HepG2 (cell line): Measurements from ENCODE around the gene STMND1. TPM values are rescaled to one million over a fixed set of nuclear protein-coding genes. Genes with fewer than 3 reads are reported as not detected.
A peak's percentile ranks its signal among the peaks of the same experiment; 100 is the strongest.

ENCODE experiments used
- ATAC-seq: fragments of 200-7000 bp; cut with Tn5 transposase; 3 replicates; pipeline ENCODE4 v1.9.1; 2020; ENCODE audit warnings: mild to moderate bottlenecking, moderate library complexity
- BruUV-seq: library from RNA; stranded (reverse); fragments of 400-500 nt; replicated peaks from 2 replicates; lab custom pipeline; 2021; lab: Mats Ljungman, UMichigan
- CTCF ChIA-PET: fragments of 300-600 bp; formaldehyde crosslinking; extraction: SDS; loops from one replicate; lab custom pipeline; 2021; ENCODE audit warnings: low total read pairs, inconsistent platforms, low intra/inter-chr PET ratio; lab: Yijun Ruan, JAX
- POLR2A ChIA-PET: fragments of 350-600 bp; sonication (Branson Sonifier 250); formaldehyde crosslinking; loops from one replicate; lab custom pipeline; 2020; ENCODE audit warnings: antibody characterized with exemption, inconsistent platforms; lab: Yijun Ruan, JAX
- DNase-seq: peaks from one replicate; pipeline ENCODE4 v3.0.0-alpha.2; 2015; ENCODE audit warnings: low spot score
- FAIRE-seq: peaks from 3 replicates; lab custom pipeline; 2011; peaks lifted over from hg19 to GRCh38; lab: Jason Lieb, UNC
- H2AFZ ChIP-seq: one replicate; pipeline ENCODE4 v1.6.1; 2011; ENCODE audit warnings: low read length, inconsistent platforms
- H3K27ac ChIP-seq: fragments of 300-600 bp; 3 replicates; pipeline ENCODE4 v1.8.0; 2011; ENCODE audit warnings: mixed run types, mild to moderate bottlenecking, mixed read lengths, low read length, inconsistent platforms; ENCODE audit not compliant: insufficient read depth; ENCODE audit errors: extremely low read length
- H3K27me3 ChIP-seq, 2 experiments: fragments of 200-600 bp in 1 of 2; 2 replicates in 1 of 2; 3 replicates in 1 of 2; pipeline versions ENCODE4 v1.6.0 to v1.8.0; 2011; ENCODE audit warnings: low read length in 2 of 2, mild to moderate bottlenecking in 2 of 2, moderate library complexity in 2 of 2, inconsistent platforms in 1 of 2; ENCODE audit not compliant: insufficient read depth in 2 of 2, control insufficient read depth in 1 of 2
- H3K36me3 ChIP-seq, 2 experiments: fragments of 200-600 bp in 1 of 2; replicated peaks in 1 of 2; 2 replicates in 1 of 2; 3 replicates in 1 of 2; pipeline versions ENCODE4 v1.5.1 to v1.8.0; 2011; ENCODE audit warnings: low read length in 2 of 2, inconsistent platforms in 1 of 2; ENCODE audit not compliant: insufficient read depth in 2 of 2, control insufficient read depth in 1 of 2
- H3K4me1 ChIP-seq: 2 replicates; pipeline ENCODE4 v1.5.1; 2012; ENCODE audit warnings: low read length, inconsistent platforms; ENCODE audit not compliant: insufficient read depth
- H3K4me2 ChIP-seq: 2 replicates; pipeline ENCODE4 v1.6.0; 2011; ENCODE audit warnings: low read depth, low read length, inconsistent platforms
- H3K4me3 ChIP-seq, 3 experiments: fragments of 200-600 bp in 1 of 3; sonication (generic), shearing (Covaris generic) in 1 of 3; replicated peaks in 1 of 3; 2 replicates each; pipeline ENCODE4 v1.5.1; 2011 to 2016; ENCODE audit warnings: low read length in 3 of 3, inconsistent platforms in 2 of 3, low read depth in 2 of 3, mild to moderate bottlenecking in 2 of 3, control low read depth in 1 of 3, mixed read lengths in 1 of 3; ENCODE audit not compliant: insufficient read depth in 1 of 3
- H3K79me2 ChIP-seq: one replicate; pipeline ENCODE4 v1.6.1; 2011; ENCODE audit warnings: low read length, inconsistent platforms; ENCODE audit not compliant: insufficient read depth
- H3K9ac ChIP-seq: 2 replicates; pipeline ENCODE4 v1.6.0; 2011; ENCODE audit warnings: mild to moderate bottlenecking, low read depth, low read length, inconsistent platforms; ENCODE audit not compliant: insufficient read depth
- H3K9me3 ChIP-seq: 2 replicates; pipeline ENCODE4 v1.5.1; 2012; ENCODE audit warnings: mild to moderate bottlenecking, low read length
- H4K20me1 ChIP-seq: 2 replicates; pipeline ENCODE4 v1.6.0; 2011; ENCODE audit warnings: inconsistent platforms, mild to moderate bottlenecking, low read length, moderate library complexity; ENCODE audit not compliant: insufficient read depth
- EP300 ChIP-seq, 3 experiments: sonication (generic) in 1 of 3; formaldehyde crosslinking in 1 of 3; IDR thresholded peaks; 2 replicates each; pipeline versions ENCODE4 v1.5.1 to v1.6.1; 2011 to 2020; ENCODE audit warnings: low read depth in 2 of 3, low read length in 2 of 3, borderline replicate concordance in 1 of 3, improper control_type of control experiment in 1 of 3, mild to moderate bottlenecking in 1 of 3, missing genetic modification reagents in 1 of 3, moderate library complexity in 1 of 3
- ZMYM2 ChIP-seq: sonication (generic); formaldehyde crosslinking; IDR thresholded peaks from 2 replicates; pipeline ENCODE4 v1.8.0; 2022; ENCODE audit warnings: mild to moderate bottlenecking, missing genetic modification reagents
- WGBS: methylation state at CpG from one replicate; pipeline ENCODE4 v1.1.6; 2017; ENCODE audit warnings: low lambda C conversion rate; 5-methylcytosine and 5-hydroxymethylcytosine counted together
- in situ Hi-C: cut with HindIII; loops from 2 replicates; pipeline ENCODE4 v1.10.0; 2017; ENCODE audit warnings: low pct_unique_long_range_greater_than_20kb; ENCODE audit not compliant: extremely low pct_ligation_motif_present
- intact Hi-C: fragments of 100-400 bp; cut with micrococcal nuclease; formaldehyde crosslinking; loops from one replicate; pipeline ENCODE4 v1.10.0; 2022; ENCODE audit not compliant: unreplicated experiment
- polyA plus RNA-seq, 8 experiments: library from polyadenylated mRNA; depleted of rRNA in 3 of 8; stranded (reverse) in 7 of 8; unstranded in 1 of 8; fragments of >200 nt; fragmentation: Illumina TruSeq in 4 of 8; extraction: Trizol in 4 of 8; gene quantifications; 2 replicates each; pipeline versions ENCODE4 v1.2.1 to v1.2.3, GENCODE V29; 2011 to 2016; ENCODE audit warnings: low read depth in 4 of 8, missing spikeins in 1 of 8, mixed read lengths in 1 of 8; ENCODE audit not compliant: insufficient read depth in 1 of 8
- total RNA-seq, 5 experiments: library from RNA; depleted of rRNA; stranded (reverse); fragments of >200 nt; fragmentation: Illumina TruSeq; extraction: Trizol; gene quantifications; 2 replicates each; pipeline ENCODE4 v1.2.3, GENCODE V29; 2016; ENCODE audit warnings: low read depth in 1 of 5
- TF ChIP-seq, protein P1 (sequence below): sonication (generic); formaldehyde crosslinking; conservative IDR thresholded peaks from 2 replicates; pipeline ENCODE4 v1.4.0; 2020; ENCODE audit warnings: missing genetic modification reagents
- TF ChIP-seq, protein P2 (sequence below), 2 experiments: fragments of 450-650 bp in 1 of 2; sonication (generic) in 1 of 2; formaldehyde crosslinking in 1 of 2; IDR thresholded peaks; 2 replicates each; pipeline versions ENCODE4 v1.6.1 to v1.8.0; 2016 to 2022; ENCODE audit warnings: antibody characterized with exemption in 1 of 2, mild to moderate bottlenecking in 1 of 2, missing genetic modification reagents in 1 of 2

Gene STMND1
- total and polyA plus RNA-seq, 2 of the 13 experiments (the other 11 are each of a cell fraction or from before 2014, with no cell fraction given) = not detected

DNA sequence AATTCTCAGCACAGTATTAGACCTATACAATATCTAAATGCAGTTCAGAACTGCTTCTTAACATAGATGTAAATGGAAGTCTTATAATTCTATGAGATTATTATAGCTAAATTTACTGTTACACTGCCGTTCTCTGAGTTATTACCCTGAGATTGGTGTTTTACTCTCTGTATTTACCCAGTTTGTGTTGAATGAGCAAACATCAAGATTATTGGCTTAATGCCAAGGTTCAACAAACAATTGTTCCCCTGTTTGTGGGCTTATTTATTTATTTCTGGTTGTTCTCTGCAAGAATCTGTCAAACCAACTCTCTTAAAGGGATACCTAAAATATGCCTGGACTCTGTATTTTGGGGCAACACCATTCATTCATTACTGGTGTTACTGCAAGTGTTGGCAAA lies 5.2 kb upstream of the STMND1 start (continued):
- no peak for TF ChIP-seq ZMYM2 (CRISPR knock-in tag)
- TF ChIP-seq, protein P1, sequence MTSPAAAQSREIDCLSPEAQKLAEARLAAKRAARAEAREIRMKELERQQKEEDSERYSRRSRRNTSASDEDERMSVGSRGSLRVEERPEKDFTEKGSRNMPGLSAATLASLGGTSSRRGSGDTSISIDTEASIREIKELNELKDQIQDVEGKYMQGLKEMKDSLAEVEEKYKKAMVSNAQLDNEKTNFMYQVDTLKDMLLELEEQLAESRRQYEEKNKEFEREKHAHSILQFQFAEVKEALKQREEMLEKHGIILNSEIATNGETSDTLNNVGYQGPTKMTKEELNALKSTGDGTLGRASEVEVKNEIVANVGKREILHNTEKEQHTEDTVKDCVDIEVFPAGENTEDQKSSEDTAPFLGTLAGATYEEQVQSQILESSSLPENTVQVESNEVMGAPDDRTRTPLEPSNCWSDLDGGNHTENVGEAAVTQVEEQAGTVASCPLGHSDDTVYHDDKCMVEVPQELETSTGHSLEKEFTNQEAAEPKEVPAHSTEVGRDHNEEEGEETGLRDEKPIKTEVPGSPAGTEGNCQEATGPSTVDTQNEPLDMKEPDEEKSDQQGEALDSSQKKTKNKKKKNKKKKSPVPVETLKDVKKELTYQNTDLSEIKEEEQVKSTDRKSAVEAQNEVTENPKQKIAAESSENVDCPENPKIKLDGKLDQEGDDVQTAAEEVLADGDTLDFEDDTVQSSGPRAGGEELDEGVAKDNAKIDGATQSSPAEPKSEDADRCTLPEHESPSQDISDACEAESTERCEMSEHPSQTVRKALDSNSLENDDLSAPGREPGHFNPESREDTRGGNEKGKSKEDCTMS (CRISPR knock-in tag) = no peak

DNA sequence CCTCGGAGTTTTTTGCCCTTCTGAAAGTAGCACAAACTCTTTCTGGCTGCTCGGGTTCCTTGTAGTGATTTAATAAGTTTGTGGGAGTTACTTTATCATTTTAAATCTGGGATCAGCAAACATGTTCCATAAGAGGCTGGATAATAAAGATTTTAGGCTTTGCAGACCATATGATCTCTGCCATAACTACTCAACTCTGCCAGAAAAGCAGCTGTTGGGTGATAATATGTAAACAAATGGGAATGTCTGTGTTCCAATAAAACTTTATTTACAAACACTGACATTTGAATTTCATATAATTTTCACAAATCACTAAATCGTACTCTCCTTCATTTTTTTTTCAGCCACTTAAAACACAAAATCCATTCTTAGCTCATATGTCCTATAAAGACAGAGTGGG lies 3.9 kb upstream of the STMND1 start:
- Histone ChIP-seq H3K4me1 (peaks cover 25% of the 10 kb centered on the region), H3K27ac (no peak overlapping the region), H4K20me1 (no peaks in the 10 kb centered on the region), H3K79me2 (no peaks in the 10 kb centered on the region), H3K4me2 (no peak overlapping the region), H3K36me3 (no peaks in the 10 kb centered on the region), H3K27me3 (peaks cover 0 to 16% of the 10 kb centered on the region in 2 experiments; a peak in 2 of 5 replicates), H3K9me3 (no peaks in the 10 kb centered on the region), H3K4me3 (no peak overlapping the region), H2AFZ (no peak overlapping the region), H3K9ac (no peak overlapping the region)
- in situ Hi-C loops (no loop called here), intact Hi-C loops (no loop called here)
- 41% methylated on average over 3 of the region's 3 CpGs for WGBS
- POLR2A ChIA-PET = no interaction called here
- BruUV-seq = no TSS peak
- FAIRE-seq (no peak), ATAC-seq (no peak), DNase-seq (no peak)
- TF ChIP-seq, protein P2, sequence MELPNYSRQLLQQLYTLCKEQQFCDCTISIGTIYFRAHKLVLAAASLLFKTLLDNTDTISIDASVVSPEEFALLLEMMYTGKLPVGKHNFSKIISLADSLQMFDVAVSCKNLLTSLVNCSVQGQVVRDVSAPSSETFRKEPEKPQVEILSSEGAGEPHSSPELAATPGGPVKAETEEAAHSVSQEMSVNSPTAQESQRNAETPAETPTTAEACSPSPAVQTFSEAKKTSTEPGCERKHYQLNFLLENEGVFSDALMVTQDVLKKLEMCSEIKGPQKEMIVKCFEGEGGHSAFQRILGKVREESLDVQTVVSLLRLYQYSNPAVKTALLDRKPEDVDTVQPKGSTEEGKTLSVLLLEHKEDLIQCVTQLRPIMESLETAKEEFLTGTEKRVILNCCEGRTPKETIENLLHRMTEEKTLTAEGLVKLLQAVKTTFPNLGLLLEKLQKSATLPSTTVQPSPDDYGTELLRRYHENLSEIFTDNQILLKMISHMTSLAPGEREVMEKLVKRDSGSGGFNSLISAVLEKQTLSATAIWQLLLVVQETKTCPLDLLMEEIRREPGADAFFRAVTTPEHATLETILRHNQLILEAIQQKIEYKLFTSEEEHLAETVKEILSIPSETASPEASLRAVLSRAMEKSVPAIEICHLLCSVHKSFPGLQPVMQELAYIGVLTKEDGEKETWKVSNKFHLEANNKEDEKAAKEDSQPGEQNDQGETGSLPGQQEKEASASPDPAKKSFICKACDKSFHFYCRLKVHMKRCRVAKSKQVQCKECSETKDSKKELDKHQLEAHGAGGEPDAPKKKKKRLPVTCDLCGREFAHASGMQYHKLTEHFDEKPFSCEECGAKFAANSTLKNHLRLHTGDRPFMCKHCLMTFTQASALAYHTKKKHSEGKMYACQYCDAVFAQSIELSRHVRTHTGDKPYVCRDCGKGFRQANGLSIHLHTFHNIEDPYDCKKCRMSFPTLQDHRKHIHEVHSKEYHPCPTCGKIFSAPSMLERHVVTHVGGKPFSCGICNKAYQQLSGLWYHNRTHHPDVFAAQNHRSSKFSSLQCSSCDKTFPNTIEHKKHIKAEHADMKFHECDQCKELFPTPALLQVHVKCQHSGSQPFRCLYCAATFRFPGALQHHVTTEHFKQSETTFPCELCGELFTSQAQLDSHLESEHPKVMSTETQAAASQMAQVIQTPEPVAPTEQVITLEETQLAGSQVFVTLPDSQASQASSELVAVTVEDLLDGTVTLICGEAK (IDR thresholded peaks at IDR 0.05) = peak; percentile 64
- TF ChIP-seq, protein P2 (CRISPR knock-in tag; IDR thresholded peaks at IDR 0.05) = peak; percentile 71; the same call in 1 of the 2 replicates
- TF ChIP-seq EP300 (IDR thresholded peaks at IDR 0.05; ENCODE audit: low read depth in 2 of 2, low read length in 2 of 2) (no peak), EP300 (CRISPR knock-in tag; IDR thresholded peaks at IDR 0.05; ENCODE audit: borderline replicate concordance) (no peak)
- CTCF ChIA-PET = no interaction called here
